AG20443 (cell line): ENCODE measurements around the gene RRAS2.
A peak's percentile ranks its signal among the peaks of the same experiment; 100 is the strongest.
"Not testable (repeated sequence)": the region's sequence is repeated elsewhere in the genome, so short reads cannot be mapped to it uniquely, and the experiment has no call there.

Experiments used
- DNase-seq: peaks from one replicate; pipeline ENCODE4 v3.0.0; 2012; ENCODE audit warnings: low spot score, mixed read lengths

RRAS2 gene

GRCh38 chr11:14358729-14359439 is at the start of gene RRAS2:
Gene RRAS2, minus strand, starts transcription at chr11:14359183. Its CDS starts 313 bp downstream, at chr11:14358870.
- DNase-seq: peak; percentile 88

- DNase-seq: no peak
These were observed 49.6 kb upstream of the RRAS2 start for GRCh38 chr11:14408612-14409011.

GRCh38 chr11:14406116-14406515 is 47.1 kb upstream of the RRAS2 start:
- DNase-seq: not testable (repeated sequence)

GRCh38 chr11:14403528-14403927 is 44.5 kb upstream of the RRAS2 start:
- not testable (repeated sequence) for DNase-seq

DNA sequence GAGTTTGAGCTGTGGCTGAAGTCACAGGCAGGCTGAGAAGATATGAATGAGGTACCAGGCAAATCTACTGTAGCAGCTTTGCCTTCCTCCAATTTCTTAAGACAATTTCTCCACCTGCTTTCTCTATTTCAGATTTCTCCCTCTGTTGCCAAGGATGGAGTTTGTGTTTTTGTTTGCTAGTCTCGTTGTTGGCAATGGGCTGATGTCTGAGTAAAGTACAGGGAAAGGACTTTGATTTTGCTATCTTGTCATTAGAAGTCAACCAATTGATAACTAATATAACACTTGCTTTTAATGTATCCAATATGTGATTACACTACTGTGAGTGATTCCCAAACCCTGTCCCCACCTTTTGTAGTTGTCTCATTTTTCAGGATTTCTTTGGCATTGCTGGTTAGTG is 40.1 kb upstream of the RRAS2 start:
- no peak for DNase-seq

DNA sequence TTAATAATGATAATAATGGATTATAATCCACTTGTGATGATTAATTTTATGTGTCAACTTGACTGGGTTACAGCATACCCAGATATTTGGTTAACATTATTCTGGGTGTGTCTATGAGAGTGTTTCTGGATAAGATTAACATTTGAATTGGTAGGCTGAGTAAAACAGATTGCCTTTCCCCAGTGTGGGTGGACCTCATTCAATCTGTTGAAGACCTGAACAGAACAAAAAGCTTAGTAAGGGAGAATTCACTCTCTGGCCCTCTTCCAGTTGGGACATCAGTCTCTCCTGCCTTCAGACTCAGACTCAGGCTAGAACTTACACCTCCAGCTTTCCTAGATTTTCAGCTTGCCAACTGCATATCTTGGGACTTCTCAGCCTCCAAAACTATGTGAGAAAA is 37.3 kb upstream of the RRAS2 start:
- DNase-seq: no peak

DNA sequence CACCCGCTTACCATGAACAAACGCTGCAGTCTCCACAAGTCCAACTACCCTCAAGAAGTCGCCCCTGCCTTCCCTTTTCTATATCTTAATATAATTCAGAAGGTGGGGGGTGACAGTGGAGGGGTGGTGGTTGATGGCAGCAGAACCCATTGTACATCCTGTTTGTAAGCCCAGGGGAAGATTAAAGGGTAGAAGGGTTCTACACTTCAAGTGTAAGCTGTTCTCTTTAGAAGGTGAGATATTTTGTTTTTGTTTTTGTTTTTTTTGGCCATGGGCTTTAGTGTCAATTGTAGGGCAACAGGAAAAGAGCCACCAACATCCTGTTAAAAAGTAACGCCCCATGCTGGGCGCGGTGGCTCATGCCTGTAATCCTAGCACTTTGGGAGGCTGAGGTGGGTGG is 34.9 kb upstream of the RRAS2 start:
- no peak for DNase-seq

DNA sequence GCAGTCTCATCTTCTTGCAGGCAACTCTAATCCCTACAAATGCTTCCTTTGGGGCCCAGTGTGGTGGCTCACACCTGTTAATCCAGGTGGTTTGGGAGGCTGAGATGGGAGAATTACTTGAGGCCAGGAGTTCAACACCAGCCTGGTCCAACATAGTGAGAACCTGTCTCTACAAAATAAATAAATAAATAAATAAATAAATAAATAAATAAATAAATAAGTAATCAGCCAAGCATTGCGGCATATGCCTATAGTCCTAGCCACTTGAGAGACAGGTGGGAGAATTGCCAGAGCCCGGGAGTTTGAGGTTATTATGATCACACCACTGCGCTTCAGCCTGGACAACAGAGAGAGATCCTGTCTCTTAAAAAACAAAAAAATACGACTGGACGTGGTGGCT is 34.1 kb upstream of the RRAS2 start:
- no peak for DNase-seq

DNA sequence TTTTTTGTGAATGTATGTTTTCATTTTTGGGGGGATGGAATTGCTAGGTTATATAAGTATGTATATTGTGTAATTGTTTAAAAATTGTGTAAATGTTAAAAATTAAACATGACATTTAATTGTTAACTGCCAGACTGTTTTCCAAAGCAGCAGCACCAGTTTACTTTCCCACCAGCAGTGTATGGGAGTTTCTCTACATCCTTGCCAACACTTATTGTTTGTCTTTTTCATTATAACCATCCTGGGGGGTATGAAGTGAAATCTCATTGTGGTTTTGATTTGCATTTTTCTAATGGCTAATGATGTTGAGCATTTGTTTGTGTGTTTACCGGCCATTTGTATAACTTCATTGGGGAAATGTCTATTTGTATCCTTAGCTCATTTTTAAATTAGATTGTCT is 31.7 kb upstream of the RRAS2 start:
- DNase-seq: no peak

GRCh38 chr11:14388352-14388751 is 29.4 kb upstream of the RRAS2 start:
- no peak for DNase-seq

GRCh38 chr11:14386895-14387480 is 28.0 kb upstream of the RRAS2 start:
- DNase-seq: peak; percentile 80

GRCh38 chr11:14386081-14386480 is 27.1 kb upstream of the RRAS2 start:
- no peak for DNase-seq

GRCh38 chr11:14384338-14384737 is 25.4 kb upstream of the RRAS2 start:
- DNase-seq: peak; percentile 44

- DNase-seq: no peak
These were observed 23.0 kb upstream of the RRAS2 start for GRCh38 chr11:14381968-14382367.

- DNase-seq: peak; percentile 88
These were observed 22.1 kb upstream of the RRAS2 start for GRCh38 chr11:14380947-14381561.

DNA sequence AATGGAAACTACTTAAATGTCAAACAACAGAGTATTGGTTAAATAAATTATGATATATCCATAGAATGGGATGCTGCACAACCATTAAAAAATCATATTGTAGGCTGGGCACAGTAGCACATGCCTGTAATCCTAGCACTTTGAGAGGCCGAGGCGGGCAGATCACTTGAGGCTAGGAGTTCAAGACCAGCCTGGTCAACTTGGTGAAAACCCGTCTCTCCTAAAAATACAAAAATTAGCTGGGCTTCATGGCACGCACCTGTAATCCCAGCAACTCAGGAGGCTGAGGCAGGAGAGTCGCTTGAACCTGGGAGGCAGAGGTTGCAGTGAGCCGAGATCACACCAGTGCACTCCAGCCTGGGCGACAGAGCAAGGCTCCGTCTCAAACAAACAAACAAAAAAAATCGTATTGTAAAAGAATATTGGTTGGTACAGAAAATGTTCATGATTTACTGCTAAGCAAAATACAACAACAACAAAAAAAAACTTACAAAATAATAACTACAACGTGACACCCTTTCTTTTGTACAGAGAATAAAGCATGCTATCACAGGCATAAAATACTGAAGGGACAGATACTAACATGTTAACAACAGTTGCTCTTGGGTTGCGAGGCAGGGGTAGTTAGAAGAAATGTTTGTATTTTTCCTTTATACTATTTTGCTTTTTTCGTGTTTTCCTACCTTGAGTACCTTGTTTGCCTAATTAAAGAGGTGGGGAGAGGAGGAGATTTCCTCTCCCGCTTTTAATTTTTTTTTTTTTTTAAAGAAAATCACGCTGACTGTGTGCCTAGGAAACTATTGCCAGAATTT is 21.3 kb upstream of the RRAS2 start:
- DNase-seq: no peak

DNA sequence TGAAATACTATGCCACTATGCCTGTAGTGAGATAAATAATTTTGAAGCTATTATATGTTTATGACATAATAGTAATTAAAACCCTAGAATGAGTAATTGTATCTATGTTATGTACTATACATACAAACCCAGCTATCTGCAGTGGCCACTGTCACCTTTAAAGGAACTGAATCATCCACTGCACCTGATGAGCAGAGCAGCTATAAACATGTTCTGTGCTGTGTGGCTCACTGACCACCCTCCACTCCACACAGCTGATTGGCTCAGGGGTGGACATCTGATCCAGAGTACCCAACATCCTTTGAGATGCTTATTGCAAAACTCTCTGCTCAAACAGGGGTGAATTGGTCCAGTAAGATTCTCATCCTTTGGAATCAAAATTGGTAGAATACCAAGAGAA is 19.2 kb upstream of the RRAS2 start:
- no peak for DNase-seq

GRCh38 chr11:14376920-14377319 is 17.9 kb upstream of the RRAS2 start:
- no peak for DNase-seq

- DNase-seq: no peak
These were observed 16.2 kb upstream of the RRAS2 start for GRCh38 chr11:14374922-14375830.

DNA sequence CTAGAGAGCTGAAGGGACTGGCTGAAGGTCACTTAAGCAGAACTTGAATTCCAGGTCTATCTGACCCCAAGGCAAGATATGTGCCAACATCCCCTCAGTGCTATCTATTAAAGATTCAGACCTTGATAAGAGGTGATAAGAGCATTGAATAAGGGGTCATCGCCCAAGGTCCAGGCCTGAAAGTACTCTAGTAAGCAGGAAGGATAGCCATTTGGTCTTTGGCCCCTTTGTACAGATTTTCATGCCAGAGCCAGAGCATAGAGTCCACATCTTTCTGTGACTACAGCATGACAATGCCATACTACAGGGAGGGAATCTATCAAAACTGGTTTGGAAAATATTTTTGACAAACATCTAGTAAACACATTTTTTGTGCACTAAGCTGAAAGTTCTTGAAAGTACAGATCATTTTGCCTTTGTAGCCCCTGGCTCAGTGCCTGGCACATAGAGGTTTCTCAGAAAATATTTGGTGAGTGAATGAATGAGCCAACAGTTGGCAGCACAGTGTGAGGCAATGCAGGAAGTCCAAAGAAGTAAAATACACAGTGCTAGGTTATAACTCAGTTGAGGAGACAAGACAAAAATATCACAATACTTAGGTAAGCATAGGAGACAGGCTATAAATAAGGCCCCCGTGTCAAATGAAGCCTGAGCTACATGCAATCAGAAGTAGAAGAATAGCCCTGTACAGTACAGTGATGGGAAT is 15.1 kb upstream of the RRAS2 start:
- DNase-seq: peak; percentile 66

DNA sequence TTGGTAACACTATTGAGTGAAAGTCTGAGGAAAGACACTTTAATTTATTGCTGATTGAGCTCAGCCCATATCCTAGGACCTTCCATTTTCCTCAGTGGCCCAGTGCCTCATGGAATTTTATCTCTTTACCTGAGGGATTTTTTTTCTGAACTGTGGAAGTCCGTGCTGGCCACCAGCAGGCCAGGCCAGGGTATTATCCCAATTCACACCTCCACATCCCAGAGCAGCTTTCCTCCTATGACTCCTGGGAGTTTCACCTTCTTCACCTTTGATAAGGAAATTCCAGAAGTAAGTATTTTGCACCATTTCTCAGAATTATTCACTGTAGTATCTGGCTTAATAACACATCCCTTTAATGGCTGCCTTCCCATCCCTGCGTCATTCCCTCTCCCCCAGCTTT is 13.0 kb upstream of the RRAS2 start:
- no peak for DNase-seq
